ENCODE results near the gene TGM3. TPM values are rescaled to one million over a fixed set of nuclear protein-coding genes. Genes with fewer than 3 reads are reported as not detected.
A peak's percentile ranks its signal among the peaks of the same experiment; 100 is the strongest.

The TGM3 gene
- polyA plus RNA-seq, 3 donors, result not detected

DNA sequence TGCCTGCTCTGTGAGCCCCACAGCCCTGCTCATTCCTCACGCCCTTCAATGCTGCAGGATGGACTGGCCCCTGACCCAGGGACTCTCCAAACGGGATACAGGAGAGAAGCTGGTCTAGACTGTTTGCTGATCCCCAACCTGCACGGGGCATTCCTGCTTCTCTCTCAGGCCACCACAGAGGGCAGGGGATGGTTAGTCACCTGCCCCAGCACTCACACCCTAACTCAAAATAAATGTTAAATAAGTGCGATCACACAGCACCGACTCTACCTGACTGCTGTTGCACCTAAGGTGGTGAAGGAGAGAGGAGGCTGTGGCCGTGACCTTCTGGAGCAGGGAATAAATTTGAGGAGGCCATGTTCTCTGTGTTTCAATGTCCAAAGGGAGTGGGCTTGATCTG, 45.0 kb downstream of the TGM3 start:
- Mint-ChIP-seq H3K36me3 (no peaks in the 10 kb centered on the region), H3K9me3 (peaks cover 0 to 2% (median 0%) of the 10 kb centered on the region in 7 donors), H3K4me1 (peaks cover 10% of the 10 kb centered on the region), H3K27ac (no peak overlapping the region), H3K4me3 (peak overlapping the region in 1 of 2 donors; percentile 59), H3K27me3 (ENCODE audit: low read depth in 3 of 3) (peaks cover 8 to 18% (median 12%) of the 10 kb centered on the region in 3 donors)
- intact Hi-C loops (cut with micrococcal nuclease), result loop anchor here in 1 of 2 donors (10.0 kb wide), 1 partner anchor 56 kb away; no protein-coding TSS in a partner anchor
- no peaks in the 10 kb centered on the region for H3K79me2 ChIP-seq (ENCODE audit: insufficient read depth, low read length)
- 100% methylated on average over 3 of the region's 6 CpGs for WGBS (ENCODE audit: insufficient coverage)
- H3K9me3 ChIP-seq (replicated peaks in 1 of 2; ENCODE audit: control insufficient read depth in 1 of 2, insufficient read depth in 1 of 2, low read length in 2 of 2), result no peaks in the 10 kb centered on the region
- H4K20me1 ChIP-seq (ENCODE audit: insufficient read depth, low read length), result no peaks in the 10 kb centered on the region
- H2AFZ ChIP-seq (ENCODE audit: insufficient read depth, low read depth, low read length, poor library complexity, severe bottlenecking), result no peak overlapping the region
- no peak overlapping the region for H3K9ac ChIP-seq (ENCODE audit: insufficient read depth, low read length, poor library complexity, severe bottlenecking)
- peaks cover 8 to 10% of the 10 kb centered on the region in 2 donors for H3K4me1 ChIP-seq (ENCODE audit: control insufficient read depth in 1 of 2, insufficient read depth in 2 of 2, low read length in 2 of 2)
- DNase-seq, result no peak
- no peaks in the 10 kb centered on the region for H3K27me3 ChIP-seq (ENCODE audit: control insufficient read depth in 2 of 2, insufficient read depth in 2 of 2, low read length in 2 of 2)
- no peak overlapping the region for H3K4me2 ChIP-seq (replicated peaks; ENCODE audit: extremely low read depth, low read length, poor library complexity, severe bottlenecking)
- TF ChIP-seq, protein P1, sequence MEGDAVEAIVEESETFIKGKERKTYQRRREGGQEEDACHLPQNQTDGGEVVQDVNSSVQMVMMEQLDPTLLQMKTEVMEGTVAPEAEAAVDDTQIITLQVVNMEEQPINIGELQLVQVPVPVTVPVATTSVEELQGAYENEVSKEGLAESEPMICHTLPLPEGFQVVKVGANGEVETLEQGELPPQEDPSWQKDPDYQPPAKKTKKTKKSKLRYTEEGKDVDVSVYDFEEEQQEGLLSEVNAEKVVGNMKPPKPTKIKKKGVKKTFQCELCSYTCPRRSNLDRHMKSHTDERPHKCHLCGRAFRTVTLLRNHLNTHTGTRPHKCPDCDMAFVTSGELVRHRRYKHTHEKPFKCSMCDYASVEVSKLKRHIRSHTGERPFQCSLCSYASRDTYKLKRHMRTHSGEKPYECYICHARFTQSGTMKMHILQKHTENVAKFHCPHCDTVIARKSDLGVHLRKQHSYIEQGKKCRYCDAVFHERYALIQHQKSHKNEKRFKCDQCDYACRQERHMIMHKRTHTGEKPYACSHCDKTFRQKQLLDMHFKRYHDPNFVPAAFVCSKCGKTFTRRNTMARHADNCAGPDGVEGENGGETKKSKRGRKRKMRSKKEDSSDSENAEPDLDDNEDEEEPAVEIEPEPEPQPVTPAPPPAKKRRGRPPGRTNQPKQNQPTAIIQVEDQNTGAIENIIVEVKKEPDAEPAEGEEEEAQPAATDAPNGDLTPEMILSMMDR (IDR thresholded peaks at IDR 0.05), result no peak
- H3K4me3 ChIP-seq (replicated peaks in 1 of 3; ENCODE audit: low read depth in 2 of 3, low read length in 3 of 3), result no peak overlapping the region
- H3K27ac ChIP-seq (ENCODE audit: low read depth in 1 of 2, low read length in 2 of 2), result no peak overlapping the region
- no peaks in the 10 kb centered on the region for H3K36me3 ChIP-seq (replicated peaks in 1 of 2; ENCODE audit: control insufficient read depth in 1 of 2, insufficient read depth in 2 of 2, low read length in 2 of 2)

DNA sequence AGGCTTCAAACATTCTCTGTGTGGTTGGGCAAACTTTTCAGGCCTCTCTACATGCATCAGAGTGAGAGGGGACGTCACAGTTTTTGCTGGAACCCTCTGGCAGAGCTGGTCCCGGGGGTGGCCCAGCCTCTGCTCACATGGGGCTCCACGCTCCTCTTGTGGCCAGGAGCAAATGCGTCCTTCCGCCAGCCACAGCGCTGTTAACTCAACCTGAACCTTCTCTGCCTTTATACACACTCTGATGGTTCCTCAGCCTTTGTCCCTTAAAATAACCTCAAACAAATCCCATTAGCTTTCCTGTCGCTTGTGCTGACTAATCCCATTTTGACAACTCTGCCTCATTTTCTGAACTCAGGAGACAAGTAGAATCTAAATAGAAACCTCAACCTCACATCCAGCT, 45.5 kb downstream of the TGM3 start:
- H3K36me3 ChIP-seq (replicated peaks in 1 of 2; ENCODE audit: control insufficient read depth in 1 of 2, insufficient read depth in 2 of 2, low read length in 2 of 2), result no peaks in the 10 kb centered on the region
- H3K27ac Mint-ChIP-seq, result no peak overlapping the region
- H3K4me3 ChIP-seq (replicated peaks in 1 of 3; ENCODE audit: low read depth in 2 of 3, low read length in 3 of 3), result no peak overlapping the region
- DNase-seq, result no peak
- H3K4me3 Mint-ChIP-seq, result no peak overlapping the region
- intact Hi-C loops (cut with micrococcal nuclease), result loop anchor here in 1 of 2 donors (10.0 kb wide), 1 partner anchor 57 kb away; no protein-coding TSS in a partner anchor
- no peaks in the 10 kb centered on the region for H3K27me3 ChIP-seq (ENCODE audit: control insufficient read depth in 2 of 2, insufficient read depth in 2 of 2, low read length in 2 of 2)
- no peaks in the 10 kb centered on the region for H3K36me3 Mint-ChIP-seq
- H3K27me3 Mint-ChIP-seq (ENCODE audit: low read depth in 3 of 3), result peaks cover 6 to 18% (median 12%) of the 10 kb centered on the region in 3 donors
- no peak overlapping the region for H3K27ac ChIP-seq (ENCODE audit: low read depth in 1 of 2, low read length in 2 of 2)
- H2AFZ ChIP-seq (ENCODE audit: insufficient read depth, low read depth, low read length, poor library complexity, severe bottlenecking), result no peak overlapping the region
- H3K79me2 ChIP-seq (ENCODE audit: insufficient read depth, low read length), result no peaks in the 10 kb centered on the region
- WGBS (ENCODE audit: insufficient coverage), result 95% methylated on average over 6 of the region's 7 CpGs
- H3K4me2 ChIP-seq (replicated peaks; ENCODE audit: extremely low read depth, low read length, poor library complexity, severe bottlenecking), result no peak overlapping the region
- no peaks in the 10 kb centered on the region for H4K20me1 ChIP-seq (ENCODE audit: insufficient read depth, low read length)
- H3K9me3 Mint-ChIP-seq, result peaks cover 0 to 2% (median 0%) of the 10 kb centered on the region in 7 donors
- H3K4me1 ChIP-seq (ENCODE audit: control insufficient read depth in 1 of 2, insufficient read depth in 2 of 2, low read length in 2 of 2), result peaks cover 10% of the 10 kb centered on the region in 2 donors
- TF ChIP-seq, protein P1 (IDR thresholded peaks at IDR 0.05), result no peak
- H3K9ac ChIP-seq (ENCODE audit: insufficient read depth, low read length, poor library complexity, severe bottlenecking), result no peak overlapping the region
- peaks cover 14% of the 10 kb centered on the region for H3K4me1 Mint-ChIP-seq
- H3K9me3 ChIP-seq (replicated peaks in 1 of 2; ENCODE audit: control insufficient read depth in 1 of 2, insufficient read depth in 1 of 2, low read length in 2 of 2), result no peaks in the 10 kb centered on the region

Measured in CD14-positive monocyte (primary cell).